IPS DF 4.7 (cell line): Measurements from ENCODE around the gene MRGPRG.

Experiments
- DNase-seq: peaks from one replicate; pipeline ENCODE4 v3.0.0-alpha.2; 2013; ENCODE audit warnings: low spot score; ENCODE audit errors: extremely low read depth

The MRGPRG gene

DNA sequence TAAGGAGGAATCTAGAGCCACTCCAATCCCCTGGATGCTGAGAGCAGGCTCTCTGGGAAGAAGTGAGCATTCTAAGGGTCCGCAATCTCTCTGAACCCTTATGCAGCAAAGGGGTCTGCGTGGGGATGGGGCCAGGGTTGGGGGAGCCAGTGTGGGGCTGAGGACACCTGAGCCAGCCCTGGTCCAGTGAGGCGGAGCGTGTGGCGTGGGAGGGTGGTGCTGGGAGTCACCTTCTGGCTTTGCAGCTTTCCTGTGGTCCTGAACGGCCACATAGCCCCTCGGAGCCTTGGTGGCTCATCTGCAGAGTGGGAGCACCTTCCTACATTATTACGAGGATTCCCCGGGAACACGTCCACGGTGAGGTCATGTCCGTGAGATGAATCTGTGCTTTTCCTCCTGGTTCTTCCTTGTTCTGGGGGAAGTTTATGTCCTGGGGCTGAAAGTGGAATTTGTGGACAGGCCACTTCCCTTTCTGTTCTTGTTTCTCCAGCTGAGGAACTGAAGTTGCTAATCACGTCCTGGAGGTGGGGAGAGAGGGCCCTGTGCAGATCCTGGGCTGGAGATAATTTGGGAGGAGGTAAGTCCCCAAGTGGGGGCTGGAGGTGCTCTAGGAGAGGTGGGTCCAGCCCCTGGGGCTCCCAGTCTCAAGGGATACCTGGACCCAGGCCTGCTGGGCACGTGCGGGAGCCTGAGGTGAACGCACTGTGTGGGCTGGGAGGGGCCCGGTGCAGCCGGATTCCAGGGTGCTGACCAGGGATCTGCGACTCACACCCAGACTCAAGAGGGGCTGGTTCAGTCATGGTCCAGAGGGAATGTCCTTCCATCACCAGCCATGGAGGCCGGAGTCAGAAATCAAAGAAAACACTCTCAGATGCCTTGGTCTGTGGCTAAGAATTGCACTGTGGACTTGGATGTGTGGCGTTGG, 7.5 kb upstream of the MRGPRG start:
- no peak for DNase-seq

DNA sequence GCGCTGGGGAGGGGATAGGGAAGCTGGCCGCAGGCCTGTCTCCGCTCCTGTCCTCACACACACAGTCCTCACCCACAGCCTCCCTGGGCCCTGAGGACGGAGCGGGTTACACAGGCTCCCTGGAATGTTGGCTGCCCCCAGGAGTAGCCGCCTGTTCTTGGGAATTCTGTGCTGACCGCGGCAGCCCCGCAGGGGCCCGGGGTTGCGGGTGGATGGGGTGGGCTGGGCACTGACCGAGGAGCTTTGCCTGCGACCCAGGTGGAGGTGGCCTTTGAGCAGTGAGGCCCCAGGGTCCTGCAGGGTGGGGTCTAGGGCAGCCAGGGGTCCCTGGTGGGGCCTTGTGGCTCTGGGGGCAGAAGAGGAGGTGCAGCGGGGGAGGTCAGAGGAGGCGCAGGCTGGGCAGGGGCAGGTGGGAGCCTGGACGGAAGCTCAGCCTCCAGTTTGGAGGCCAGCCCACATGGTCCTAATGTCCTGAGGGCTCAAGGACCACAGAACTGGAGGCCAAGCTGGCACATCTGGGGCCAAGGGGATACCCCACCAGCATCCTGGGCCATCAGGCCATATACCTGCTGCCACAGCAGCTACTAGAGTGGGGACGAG, 6.6 kb upstream of the MRGPRG start:
- DNase-seq, result no peak

DNA sequence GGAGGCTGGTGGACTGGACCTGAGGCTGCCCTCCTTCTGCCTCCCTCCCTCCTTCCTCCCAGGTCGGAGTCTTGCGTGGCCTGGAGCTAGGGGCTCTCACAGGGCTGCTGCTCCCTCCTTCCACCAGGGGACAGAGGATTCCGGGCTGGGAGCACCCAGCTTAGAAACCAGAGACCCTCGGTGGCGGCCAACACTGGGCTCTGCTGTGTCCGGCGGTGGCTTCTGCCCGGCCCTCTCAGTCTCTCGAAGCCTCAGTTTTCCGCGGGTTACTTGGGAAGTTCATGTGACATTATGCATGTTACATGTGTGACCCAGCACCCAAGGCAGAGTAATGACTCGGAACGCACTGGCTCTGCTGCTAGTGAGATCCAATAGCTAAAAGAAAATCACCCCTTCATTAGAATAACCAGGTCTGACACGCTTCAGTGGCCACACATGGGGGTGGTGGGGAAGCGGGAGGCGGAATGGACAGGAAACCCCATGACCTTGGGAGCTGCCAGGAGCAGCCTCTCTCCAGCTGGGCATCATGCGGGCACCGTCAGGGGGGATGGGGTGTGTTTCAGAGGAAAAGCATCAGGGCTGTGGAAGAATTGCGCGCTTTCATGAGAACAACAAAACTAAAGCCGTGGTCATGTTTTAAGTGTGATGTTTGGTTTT, 5.9 kb upstream of the MRGPRG start:
- DNase-seq, result no peak

DNA sequence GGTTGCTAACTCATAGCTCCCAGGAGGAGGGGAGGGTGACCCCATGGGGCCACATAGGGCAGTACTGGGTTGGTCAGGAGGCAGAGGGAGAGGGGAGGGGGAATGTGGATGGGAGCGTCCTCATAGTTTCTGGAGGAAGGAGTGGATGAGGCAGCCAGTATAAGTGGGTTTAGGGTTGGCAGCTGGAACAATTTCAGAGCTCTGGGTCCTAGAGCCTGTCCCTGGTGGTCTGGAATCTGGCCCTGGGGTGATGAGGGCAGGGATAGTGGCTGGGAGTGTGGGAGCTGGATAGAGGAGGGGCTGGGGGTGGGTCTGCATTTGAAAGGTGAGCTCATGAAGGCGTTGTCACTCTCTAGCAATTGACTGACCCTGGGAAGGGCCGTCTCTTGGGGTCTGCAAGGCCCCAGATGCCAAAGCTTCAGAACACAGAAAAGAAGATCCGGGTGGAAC, 5.3 kb upstream of the MRGPRG start:
- DNase-seq, result no peak

DNA sequence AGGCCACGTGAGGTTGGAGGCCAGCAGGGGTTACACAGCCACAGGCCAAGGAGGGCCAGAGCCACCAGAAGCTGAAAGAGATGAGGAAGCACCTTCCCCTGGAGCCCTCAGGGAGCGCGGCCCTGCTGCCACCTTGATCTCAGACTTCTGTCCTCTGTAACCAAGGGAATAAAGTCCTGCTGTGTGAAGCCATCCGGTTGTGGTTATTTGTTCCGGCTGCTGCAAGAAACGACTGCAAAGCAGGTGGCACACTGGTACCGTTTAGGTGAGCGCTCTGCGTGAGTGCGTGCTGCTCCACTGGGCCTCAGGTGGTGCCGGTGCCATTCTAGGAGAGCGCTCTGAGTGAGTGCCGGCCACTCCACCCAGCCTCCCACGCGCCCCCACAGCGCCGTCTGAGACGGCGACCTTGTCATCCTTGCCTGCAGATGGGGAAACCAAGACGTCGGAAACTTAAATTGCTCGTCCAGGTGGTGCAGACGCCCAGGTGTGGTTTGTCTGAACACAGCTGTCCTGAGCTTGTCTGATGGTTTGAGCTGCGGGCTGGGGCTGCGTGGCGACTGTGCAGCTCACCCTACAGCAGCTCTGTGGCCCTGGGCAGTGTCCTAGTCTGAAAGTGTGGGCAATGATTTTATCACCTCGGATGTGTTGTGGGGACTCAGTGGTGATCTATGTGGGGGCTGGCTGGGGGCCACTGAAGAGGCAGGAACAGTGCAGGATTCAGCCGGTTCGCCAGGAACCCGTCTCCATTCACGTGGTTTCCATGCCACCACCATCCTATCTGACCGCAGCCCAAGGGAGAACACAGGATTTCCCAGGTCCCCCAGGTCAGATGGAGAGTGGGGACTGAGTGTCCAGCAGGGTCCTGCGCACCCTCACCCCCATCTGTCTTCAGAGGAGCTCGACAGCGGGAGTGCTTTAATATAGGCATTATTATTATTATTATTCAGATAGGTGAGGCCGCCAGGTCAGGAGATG, 4.6 kb upstream of the MRGPRG start:
- DNase-seq, result no peak

DNA sequence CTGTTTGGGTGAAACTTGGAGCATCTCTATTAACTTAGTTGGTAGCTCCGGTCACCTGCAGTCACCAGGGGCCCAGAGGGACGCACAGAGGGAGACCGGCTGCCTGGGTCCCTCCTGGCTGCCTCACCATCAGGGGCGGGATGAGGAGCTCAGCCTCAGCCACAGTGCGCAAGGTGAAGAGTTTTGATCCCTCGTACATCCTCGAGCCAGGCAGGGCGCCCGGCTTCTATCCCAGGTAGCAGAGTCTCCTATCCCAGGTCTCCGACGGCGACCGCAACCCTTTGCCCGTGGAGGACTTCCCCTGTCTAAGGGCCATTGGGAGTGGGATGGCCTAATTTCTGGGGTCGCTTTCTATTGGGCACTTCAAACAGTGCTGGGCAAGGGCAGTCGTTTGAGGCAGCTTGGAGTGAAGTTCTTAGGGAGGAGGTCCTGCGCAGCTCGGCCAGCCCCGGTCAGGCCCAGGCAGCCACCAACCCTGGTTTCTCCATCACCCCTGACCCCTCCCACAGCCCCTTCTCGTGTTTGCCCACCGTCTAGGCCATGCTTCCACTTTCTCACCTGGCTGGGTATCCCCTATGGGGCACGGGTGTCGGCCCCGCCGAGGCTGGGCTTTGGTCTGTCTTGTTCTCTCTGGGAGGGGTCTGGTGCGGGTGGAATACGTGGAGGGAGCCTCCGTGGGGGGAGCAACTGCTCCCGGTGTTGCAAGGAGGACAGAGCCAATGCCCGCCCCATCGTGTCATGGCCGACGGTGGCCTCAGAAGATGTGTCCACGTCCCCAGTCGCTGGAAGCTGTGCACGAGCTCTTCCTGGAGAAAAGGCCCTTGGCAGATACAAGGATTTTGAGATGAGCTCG, 3.6 kb upstream of the MRGPRG start:
- no peak for DNase-seq

DNA sequence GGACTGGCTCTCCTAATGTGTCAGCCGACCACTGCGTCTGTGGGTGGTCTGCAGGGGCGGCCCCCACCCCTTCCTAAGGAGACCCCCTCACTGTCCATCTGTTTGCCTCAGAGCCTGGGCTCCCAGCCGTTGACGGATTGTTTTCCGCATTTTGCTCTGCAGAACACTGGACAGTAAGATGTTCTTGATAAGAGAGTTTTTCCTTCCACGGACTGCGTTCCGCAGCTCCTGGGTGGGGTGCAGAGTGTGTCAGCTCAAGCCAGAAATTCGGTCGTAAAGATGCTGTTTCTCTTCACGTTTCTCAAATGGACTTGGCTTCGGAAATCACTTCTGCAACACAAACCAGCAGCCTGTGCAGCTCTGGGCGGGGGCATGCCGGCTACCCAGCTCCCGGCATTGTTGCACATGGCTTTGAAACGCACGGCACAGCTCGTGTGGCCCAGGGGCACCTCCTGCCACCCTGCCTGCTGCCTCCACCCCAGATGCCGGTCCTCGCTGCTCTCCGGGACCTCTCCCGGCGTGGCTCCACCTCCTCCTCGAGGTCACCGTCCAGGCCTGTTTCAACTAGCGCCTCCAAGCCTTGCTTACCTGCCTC, 2.9 kb upstream of the MRGPRG start:
- DNase-seq, result no peak

DNA sequence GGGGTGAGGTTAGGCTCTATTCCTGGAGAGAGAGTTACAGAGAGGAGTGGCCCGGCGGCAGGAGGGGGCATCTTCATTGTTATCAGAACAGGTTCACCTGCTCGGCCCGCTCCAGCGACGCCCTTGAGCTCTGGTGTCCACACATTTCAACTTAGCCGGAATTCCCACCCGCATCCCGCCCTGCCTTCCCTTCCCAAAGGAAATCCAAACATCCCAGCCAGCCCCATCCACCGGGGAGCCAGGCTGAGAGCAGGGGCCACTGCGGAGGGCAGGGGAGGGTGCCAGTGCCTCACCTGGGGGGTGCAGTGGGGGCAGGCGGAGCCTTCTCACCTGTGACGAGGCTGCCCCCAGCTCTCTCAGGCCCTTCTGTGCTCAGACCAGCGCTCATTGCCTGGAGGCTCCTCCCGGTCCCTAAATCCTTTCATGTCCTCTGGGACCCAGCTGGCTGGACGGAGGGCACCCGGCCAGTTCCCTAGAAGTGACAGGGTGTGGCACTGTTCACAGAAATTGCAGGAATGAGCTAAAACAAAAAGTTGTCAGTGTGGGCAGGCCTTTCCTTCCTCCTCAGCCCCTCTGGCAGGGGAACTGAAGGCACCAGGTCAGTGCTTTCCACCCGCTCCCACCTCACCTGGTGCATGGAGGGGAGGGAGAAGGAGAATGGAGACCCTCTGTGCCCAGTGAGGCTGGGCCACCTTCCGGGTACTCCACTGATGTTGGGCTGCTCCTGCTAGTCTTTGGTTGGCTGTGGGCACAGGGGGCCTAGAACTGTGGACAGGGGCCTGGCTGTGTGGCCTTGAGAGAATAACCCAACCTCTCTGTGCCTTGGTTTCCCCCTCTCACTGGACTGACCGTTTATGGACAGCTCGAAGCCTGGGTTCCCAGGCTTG, 2.2 kb upstream of the MRGPRG start:
- DNase-seq, result no peak

DNA sequence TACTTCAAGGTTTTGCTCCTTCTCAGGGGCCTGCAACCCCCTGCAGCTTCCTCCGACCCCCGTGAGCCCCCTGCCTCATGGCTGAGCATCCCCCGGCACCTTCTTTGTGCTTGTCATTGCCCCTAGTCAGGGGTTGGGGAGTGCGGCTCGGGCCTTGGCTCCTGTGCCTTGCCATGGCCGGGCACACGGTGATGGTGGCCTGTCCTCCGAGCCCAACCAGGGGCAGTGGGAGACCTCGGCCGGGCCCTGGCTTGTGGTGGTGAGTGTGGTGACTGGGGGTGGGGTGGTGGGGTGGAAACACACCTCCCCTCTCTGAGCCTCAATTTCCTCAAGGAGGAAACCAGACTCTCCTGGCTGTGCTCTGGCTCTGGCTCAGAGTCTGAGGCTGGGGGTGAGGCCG, 1.5 kb upstream of the MRGPRG start:
- DNase-seq, result no peak

DNA sequence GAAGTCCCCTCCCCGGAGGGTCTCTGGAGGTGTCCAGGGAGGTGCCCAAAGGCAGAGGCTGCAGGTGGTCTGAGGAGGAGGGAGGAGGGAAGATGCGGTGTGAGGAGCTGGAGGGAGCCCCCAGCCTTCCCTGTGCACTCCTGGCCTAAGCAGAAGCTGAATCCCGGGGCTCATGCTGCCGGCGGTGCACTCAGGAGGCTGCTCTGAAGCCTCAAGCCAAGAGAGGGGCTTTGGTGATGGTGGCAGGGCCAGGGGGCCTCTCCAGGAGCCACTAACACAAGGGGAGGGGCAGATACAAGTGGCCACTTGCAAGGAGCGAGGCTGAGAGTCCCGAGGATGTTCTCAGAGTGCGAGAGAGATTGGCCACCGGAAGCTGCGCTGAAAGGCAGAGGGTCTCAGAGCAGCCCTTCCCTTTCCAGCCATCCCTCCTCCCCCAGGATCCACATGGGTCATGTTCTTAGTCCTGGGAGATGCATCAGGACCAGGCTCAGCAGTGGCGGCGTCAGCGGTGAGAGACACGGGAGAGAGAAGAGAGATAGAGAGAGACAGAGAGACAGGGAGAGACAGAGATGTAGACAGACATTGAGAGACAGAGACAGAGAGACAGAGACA, 774 bp upstream of the MRGPRG start:
- DNase-seq, result no peak

DNA sequence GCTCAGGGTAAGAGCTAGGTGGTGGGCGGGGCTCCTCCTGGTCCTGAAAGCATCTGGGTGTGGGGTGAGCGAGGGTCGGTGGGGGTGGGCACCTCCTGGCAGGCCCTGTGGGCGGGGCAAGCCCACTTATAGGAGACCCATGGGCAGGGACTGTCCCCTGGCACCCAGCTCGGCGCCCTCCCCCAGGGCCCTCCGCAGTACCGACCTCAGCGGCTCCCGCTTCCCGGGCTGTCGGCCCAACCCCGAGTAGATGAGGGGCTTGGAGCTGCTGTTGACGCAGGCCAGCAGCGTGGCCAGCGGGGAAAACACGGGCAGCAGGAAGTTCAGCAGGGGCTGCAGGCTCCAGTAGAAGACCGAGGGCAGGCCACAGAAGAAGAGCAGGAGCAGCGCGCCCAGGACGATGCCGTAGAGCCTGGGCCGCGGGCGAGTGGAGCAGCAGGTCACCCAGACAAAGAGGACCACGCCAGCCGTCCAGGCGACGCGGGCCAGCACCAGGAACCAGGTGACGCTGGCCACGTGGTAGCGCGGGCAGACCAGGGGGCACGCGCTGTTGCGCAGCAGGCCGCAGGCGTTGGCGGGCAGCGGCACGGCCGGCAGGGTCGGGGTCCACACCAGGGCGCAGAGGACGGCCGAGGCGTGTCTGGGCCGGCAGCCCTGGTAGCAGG, 663 bp downstream of the MRGPRG start:
- DNase-seq, result no peak

DNA sequence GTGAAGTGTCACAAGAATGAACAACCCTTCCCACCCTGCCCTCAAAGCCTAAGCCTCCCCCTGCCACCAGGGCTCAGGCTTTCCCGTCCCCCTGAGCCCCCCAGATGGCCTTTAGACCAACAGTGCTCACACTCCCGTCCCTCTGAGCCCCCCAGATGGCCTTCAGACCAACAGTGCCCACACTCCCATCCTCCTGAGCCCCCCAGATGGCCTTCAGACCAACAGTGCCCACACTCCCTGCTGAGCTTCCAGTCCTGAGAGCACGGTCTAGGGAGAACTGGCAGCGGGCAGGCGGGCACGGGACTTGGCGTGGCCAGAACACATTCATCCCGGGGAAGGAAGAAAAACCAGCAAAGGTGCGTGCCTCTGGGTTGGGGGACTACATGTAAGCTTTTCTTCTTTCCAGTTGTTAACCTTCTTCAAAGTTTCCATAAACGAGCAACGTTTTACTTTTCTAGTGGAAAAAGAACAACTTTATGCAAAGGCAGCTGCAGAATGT, 2.5 kb downstream of the MRGPRG start:
- no peak for DNase-seq

DNA sequence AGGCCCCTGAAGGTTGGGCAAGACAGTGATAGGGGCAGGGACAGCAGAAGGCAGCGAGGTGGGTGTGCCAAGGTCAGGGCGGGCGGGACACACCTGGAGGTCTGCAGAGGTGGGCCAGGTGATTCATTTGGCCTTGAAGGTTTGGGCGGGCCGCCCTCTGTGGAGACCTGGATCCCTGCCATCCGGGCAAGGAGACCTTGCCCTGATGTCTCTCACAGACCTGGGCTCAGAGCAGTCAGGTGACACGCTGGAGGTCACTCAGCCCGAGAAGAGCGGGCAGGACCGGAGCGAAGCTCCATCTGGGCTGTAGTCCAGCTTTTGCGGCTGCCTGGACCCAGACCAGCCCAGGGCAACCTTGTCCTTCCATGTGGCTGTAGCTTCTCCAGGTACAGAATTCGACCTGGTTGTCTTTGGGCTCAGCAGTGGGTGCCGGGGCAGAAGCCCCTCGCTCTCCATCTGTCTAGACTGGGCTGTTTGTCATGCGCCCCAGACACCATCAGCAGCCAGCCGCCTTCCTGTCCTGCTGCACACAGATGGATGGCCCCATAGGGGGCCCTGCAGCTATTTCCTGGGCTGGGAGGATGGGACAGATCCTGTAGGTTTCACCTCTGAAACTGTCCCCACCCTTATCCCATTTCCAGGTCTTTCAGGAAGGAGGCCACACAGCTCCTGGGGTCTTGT, 3.1 kb downstream of the MRGPRG start:
- no peak for DNase-seq

DNA sequence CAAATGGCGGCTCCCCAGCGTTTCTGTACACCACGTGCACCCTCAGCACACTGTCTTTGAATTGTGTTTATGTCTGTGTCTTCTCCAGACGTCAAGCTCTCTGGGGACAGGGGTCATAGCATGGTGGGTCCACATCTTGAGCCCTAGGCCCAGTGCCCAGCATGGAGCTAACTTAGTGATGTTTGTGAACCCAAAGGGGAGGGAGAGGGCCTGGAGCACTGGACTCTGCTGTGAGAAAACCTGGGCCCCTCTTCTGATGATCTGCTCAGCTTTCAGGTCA, 4.3 kb downstream of the MRGPRG start:
- DNase-seq, result no peak

DNA sequence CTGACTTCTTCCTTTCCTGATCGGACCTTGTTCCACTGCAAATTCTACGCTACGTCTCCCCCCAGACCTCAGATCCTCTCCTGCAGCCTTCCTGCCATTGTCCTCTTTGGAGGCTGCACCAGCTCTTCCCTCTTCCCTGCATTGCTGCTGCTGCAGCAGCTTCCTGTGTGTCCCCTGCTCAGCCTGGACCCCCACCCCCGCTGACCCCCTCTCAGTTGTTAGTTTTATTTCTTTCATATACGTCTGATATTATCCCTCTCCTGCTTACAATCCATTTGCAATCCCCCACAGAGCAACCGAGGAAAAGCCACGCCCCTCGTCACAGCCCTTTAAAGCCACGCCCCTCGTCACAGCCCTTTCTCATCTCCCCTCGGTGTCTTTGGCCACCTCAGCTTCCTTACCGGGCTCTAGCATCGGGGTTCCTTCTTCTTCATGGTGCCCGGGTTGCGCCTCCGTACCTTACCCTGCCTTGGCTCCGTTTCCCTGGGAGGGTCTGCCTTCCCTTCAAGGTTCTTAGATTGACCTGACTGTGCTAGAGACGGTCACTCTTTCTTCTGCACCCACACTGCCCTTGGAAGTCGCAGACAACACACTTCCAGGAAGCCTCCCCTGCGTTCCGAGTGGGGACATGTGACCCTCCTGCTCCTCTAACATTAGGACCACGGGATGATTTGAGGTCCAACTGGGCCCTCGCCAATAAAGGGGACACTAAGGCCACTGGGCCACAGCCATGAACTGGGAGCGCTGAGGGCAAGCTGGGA, 4.8 kb downstream of the MRGPRG start:
- DNase-seq, result no peak

DNA sequence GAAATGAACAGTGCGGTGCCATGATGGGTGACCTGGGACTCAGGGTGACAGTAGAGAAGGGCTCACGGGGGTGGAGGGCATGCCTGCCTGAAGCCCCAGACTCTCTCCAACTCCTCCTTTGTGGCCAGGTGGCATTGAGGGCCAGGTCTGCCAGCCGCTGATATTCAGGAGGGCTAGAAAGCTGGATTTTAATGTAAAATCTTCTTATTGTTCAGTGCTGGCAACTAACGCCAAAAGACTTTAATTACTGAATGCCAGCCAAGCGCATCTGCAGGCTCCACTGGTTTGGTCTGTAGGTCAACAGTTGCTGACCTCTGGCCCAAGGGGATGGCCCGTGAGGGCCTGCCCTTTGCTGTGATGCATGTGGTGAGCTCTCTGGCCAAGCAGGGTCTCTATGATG, 10.3 kb downstream of the MRGPRG start:
- no peak for DNase-seq
